Activated gamma-delta T cell treated with anti-CD3 and anti-CD28 coated beads, Interleukin-2, amount 50 U/mL, for 16 hours (primary cell): ENCODE data around the gene OTOA.
"Not testable (repeated sequence)": the region's sequence is repeated elsewhere in the genome, so short reads cannot be mapped to it uniquely, and the experiment has no call there.

ENCODE experiments used
- DNase-seq: peaks from one replicate; pipeline ENCODE4 v3.0.0-alpha.2; 2020; ENCODE audit warnings: low read depth

Gene OTOA

GRCh38 chr16:21663889-21664647, at the start of gene OTOA:
OTOA (plus strand) TSS chr16:21663968; CDS start chr16:21678515, 14,547 bp downstream.
- no peak for DNase-seq

DNA sequence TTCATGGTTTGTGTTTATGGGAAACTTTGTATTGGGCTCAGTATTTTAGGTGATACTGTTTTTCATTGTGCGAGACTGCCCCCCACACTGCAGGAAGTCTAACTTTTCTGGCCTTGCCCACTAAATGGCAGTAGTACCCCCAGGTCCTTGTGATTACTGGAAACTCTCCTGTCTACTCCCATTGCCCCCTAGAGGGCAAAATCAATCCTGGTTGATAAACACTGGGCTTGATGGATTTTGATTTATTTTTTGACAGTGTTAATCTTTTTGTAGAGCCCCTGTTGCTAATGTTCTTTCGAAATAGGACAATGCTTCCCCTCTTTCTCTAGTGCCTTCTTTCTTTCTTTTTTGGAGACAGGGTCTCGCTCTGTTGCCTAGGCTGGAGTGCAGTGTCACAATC, 48.9 kb upstream of the OTOA start:
- DNase-seq = no peak

DNA sequence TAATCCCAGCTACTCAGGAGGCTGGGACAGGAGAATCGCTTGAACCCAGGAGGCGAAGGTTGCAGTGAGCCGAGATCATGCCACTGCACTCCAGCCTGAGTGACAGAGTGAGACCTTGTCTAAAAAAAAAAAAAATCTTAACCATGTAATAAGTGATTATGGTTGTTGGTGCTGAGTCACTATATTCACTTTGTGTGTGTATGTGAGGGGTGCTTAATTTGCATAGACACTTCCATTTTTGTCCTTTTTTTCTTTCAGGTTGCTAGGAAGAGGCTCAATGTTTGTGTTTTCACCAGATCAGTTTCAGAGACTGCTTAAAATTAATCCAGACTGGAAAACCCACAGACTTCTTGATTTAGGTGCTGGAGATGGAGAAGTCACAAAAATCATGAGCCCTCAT, 46.2 kb upstream of the OTOA start:
- no peak for DNase-seq

DNA sequence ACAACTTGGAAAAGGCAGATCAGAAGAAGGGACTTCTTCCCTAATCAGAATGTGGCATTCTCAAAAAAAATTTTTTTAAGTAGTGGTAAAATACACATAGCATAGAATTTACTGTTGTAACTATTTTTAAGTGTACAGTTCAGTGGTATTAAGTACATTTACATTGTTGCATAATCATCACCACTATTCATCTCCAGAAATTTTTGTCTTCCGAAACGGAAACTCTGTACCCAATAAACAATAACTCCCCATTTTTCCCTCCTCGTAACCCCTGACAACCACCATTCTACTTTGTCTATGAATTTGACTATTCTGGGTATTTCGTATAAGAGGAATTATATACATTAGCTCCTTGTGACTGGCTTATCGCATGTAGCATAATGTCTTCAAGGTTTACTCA, 45.5 kb upstream of the OTOA start:
- no peak for DNase-seq

GRCh38 chr16:21619765-21620425, 43.9 kb upstream of the OTOA start:
- no peak for DNase-seq

DNA sequence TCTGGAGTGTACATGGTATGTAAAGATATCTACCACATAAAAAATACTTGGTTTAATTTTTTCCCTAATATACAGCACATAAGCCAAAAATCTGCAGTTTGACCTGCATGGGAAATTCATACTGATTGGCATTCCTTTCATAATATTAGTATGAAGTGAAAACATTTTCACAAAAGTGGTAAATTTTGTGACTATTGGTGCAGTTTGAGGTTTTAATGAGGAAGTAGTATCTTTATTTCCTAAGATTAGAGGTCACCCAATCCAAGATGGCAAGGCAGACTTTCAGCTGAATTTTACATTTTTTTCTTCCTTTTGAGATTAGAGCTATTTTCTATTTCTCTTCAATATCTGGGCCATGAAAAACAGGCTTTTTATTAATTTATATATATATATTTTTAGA, 43.2 kb upstream of the OTOA start:
- no peak for DNase-seq

- DNase-seq = no peak
Measured at GRCh38 chr16:21622545-21622944, 41.2 kb upstream of the OTOA start.

DNA sequence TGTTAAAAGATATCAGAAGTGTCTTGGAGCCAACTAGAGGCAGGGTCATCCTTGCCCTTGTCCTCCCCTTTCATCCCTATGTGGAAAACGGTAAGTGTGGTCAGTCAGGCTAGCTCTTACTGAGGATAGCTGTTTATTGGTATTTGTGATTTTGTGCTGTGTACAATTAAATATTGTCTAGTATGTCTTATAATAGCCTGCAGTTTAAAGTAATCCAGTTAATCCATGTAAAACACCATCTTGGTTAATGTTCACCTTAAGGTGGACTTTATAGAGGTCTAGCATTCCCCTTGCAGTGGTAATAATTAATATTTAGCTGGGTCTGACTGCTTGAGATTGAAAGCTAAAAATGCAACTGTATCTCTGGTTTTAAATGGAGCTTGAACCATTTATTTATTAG, 38.7 kb upstream of the OTOA start:
- DNase-seq = no peak

GRCh38 chr16:21626659-21627277, 37.0 kb upstream of the OTOA start:
- DNase-seq = no peak

DNA sequence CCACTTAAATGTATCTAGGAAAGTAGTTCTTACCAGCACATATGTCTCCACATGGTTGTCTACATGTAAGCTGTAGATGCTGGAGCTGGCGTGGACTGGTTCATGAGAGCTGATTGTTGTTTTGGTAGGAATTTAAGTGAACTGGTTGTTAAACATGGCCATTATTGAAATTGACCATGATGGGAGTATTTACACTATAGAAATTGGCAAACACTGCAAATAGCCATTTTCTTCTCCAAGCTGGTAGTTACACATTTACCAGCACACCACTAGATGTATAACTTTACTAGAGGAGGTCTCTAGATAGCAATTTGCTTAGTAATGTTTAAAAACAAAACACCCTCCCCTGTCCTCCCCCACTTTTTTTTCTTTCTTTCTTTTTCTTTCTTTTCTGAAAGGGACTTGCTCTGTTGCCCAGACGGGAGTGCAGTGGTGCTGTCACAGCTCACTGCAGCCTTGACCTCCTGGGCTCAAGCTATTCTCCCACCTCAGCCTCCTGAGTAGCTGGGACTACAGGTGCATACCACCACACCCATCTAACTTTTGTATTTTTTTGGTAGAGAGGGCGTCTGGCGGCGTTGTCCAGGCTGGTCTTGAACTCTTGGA, 35.5 kb upstream of the OTOA start:
- no peak for DNase-seq

GRCh38 chr16:21628772-21629171, 35.0 kb upstream of the OTOA start:
- no peak for DNase-seq

- not testable (repeated sequence) for DNase-seq
Measured at GRCh38 chr16:21629616-21630539, 33.9 kb upstream of the OTOA start.

- not testable (repeated sequence) for DNase-seq
Measured at GRCh38 chr16:21630866-21631265, 32.9 kb upstream of the OTOA start.

GRCh38 chr16:21631376-21631775, 32.4 kb upstream of the OTOA start:
- DNase-seq = not testable (repeated sequence)

DNA sequence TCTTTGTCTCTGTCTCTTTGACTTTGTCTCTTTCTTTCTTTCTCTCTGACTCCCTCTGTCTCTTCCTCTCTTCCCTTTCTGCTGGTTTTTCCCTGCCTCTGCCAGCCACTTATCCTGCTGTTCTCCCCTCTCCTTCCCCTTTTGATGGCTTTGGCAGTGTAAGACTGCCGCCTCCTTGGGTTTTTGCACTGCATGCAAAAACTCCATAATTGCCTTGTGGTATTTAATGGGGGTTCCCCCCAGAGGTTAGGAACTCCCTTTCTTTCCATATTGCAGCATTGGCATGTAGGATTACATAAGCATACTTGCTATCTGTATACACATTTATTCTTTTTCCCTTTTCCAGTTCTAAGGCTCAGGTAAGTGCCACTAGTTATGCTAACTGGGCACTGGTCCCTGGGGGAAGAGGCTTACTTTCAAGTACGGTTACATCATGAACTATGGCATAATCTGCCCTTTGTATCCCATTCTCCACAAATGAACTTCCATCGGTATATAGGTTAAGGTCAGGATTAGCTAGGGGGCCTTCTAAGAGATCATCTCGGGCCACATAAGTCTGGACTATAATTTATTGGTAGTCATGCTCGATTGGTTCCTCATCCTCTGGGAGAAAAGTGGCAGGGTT, 31.7 kb upstream of the OTOA start:
- not testable (repeated sequence) for DNase-seq

DNA sequence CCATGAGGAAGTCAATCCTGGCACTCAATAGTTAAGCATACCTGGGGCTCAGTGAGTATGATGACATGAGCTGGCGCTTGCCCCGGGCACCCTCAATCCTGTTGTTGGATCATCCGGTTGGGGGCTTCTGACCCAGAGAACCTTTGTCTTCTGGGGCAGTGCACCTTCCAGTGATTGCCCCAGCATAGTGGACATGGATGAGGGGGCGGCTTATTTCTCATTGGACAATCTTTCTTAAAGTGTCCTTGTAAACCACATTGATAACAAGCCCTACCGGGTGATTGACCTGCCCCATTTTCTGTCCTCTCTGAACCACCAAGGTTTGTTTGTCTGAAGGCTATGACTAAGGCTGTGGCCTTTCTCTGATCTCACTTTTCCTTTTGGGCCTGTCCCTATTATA, 29.6 kb upstream of the OTOA start:
- DNase-seq = no peak

GRCh38 chr16:21635694-21636093, 28.1 kb upstream of the OTOA start:
- DNase-seq = not testable (repeated sequence)

DNA sequence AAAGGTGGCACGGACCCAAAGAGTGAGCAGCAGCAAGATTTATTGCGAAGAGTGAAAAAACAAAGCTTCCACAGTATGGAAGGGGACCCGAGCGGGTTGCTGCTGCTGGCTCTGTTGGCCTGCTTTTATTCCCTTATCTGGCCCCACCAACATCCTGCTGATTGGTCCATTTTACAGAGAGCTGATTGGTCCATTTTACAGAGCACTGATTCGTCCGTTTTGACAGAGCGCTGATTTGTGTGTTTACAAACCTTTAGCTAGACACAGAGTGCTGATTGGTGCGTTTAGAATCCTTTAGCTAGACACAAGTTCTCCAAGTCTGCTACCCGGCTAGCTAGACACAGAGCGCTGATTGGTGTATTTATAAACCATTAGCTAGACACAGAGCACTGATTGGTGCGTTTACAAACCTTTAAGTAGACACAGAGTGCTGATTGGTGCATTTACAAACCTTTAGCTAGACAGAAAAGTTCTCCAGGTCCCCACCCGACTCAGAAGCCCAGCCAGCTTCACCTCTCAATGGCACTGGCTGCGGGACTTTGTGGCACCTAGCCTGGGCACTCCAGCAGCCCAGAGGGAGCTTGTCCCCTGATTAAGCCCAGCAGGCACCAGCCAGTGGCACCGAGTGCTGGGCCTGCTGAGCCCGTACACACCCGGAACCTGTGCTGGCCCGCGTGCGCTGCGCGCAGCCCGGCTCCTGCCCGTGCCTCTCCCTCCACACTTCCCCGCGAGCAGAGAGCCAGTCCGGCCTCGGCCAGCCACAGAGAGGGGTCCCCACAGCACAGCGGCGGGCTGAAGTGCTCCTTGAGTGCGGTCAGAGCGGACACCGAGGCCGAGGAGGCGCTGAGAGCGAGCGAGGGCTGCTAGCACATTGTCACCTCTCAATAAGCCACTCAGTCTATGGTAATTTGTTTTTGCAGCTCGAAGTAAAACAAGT, 26.5 kb upstream of the OTOA start:
- no peak for DNase-seq

DNA sequence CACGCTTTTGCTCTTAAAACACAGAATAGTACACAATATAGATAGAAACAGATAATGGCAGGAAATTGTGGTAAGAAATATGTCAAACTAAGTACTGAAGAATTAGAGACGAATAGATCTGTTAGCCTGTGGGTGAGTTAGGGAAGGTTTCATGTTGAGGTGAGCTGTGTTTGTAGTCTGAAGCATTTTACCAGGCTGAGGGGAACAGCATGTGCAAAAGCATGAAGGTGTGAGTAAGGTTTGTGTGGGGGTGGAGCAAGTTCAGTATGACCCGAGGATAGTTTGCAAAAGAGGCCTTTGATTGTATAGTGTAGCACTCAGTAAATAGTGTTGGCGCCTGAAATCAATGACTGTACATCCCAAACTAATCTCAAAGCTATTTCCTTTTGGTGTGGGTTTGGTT, 25.2 kb upstream of the OTOA start:
- no peak for DNase-seq

DNA sequence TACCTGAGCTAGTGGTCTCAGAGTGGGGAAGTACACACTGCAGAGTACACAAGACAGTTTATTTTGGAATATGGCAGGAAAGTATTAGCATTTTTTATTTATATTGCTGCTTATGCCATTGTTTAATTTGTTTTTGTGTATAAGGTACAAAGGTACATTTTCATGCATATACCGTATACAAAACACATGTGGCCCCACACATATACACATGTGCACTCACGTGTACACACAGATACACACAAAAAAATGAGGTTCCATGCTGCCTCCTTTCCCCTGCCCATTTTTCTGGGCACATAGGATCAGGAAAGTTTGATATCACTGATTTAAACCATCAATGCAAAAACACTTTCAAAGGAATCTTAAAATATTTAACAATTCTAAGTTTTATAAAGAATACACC, 24.3 kb upstream of the OTOA start:
- no peak for DNase-seq
